T-cell (primary cell): ENCODE measurements around the gene PVALB. TPM values are rescaled to one million over a fixed set of nuclear protein-coding genes. Genes with fewer than 3 reads are reported as not detected.

Source experiments
- ATAC-seq, 4 experiments: fragments of 200-7000 bp in 3 of 4; fragments of 150-1000 bp in 1 of 4; cut with Tn5 transposase; replicated peaks in 1 of 4; 1 replicate in 3 of 4; 2 replicates in 1 of 4; pipeline ENCODE4 v1.10.0; 2021; ENCODE audit warnings: moderate library complexity in 3 of 4, mild to moderate bottlenecking in 2 of 4, moderate number of reproducible peaks in 1 of 4
- CTCF ChIA-PET, 2 donors: fragments of 300-600 bp; sonication (Branson Sonifier 250); formaldehyde crosslinking; loops; one replicate each; lab custom pipeline; 2022; ENCODE audit warnings: antibody characterized with exemption in 2 of 2; lab: Charles Lee
- POLR2A ChIA-PET, 2 donors: fragments of 300-600 bp; sonication (Branson Sonifier 250); formaldehyde crosslinking; loops; one replicate each; lab custom pipeline; 2022; ENCODE audit warnings: antibody characterized with exemption in 2 of 2; lab: Charles Lee
- DNase-seq, 35 experiments: peaks; one replicate each; pipeline versions ENCODE4 v3.0.0 to v3.0.0-alpha.2; 2013 to 2023
- H3K27ac ChIP-seq: one replicate; pipeline ENCODE4 v1.5.1; 2013; ENCODE audit warnings: low read length
- H3K27me3 ChIP-seq, 2 experiments: replicated peaks in 1 of 2; 1 replicate in 1 of 2; 2 replicates in 1 of 2; pipeline versions ENCODE4 v1.6.1 to v1.7.0; 2013; ENCODE audit warnings: low read length in 1 of 2, mixed read lengths in 1 of 2; ENCODE audit not compliant: control insufficient read depth in 2 of 2, insufficient read depth in 2 of 2; ENCODE audit errors: extremely low read depth in 1 of 2
- H3K36me3 ChIP-seq, 2 donors: 1 replicate in 1 of 2; 2 replicates in 1 of 2; pipeline versions ENCODE4 v1.6.1 to v1.7.0; 2013; ENCODE audit warnings: low read length in 1 of 2; ENCODE audit not compliant: control insufficient read depth in 2 of 2, insufficient read depth in 1 of 2; ENCODE audit errors: extremely low read depth in 1 of 2
- H3K4me1 ChIP-seq, 2 experiments: 1 replicate in 1 of 2; 2 replicates in 1 of 2; pipeline versions ENCODE4 v1.6.1 to v1.7.0; 2013; ENCODE audit warnings: low read length in 2 of 2, mixed read lengths in 1 of 2; ENCODE audit not compliant: insufficient read depth in 2 of 2, control insufficient read depth in 1 of 2; ENCODE audit errors: extremely low read depth in 1 of 2
- H3K4me3 ChIP-seq, 2 donors: 1 replicate in 1 of 2; 2 replicates in 1 of 2; pipeline versions ENCODE4 v1.5.1 to v1.7.0; 2013; ENCODE audit warnings: mild to moderate bottlenecking in 2 of 2, low read length in 1 of 2, moderate library complexity in 1 of 2; ENCODE audit not compliant: control insufficient read depth in 1 of 2; ENCODE audit errors: extremely low read depth in 1 of 2
- H3K9me3 ChIP-seq: 2 replicates; pipeline ENCODE4 v1.7.0; 2013
- H3K27ac Mint-ChIP-seq, 2 donors: one replicate each; pipeline ENCODE4 v1.8.0; 2020 to 2021; ENCODE audit warnings: mild to moderate bottlenecking in 2 of 2, mixed read lengths in 2 of 2
- H3K27me3 Mint-ChIP-seq, 2 donors: one replicate each; pipeline ENCODE4 v1.8.0; 2021 to 2022; ENCODE audit warnings: mixed read lengths in 2 of 2
- H3K36me3 Mint-ChIP-seq: one replicate; pipeline ENCODE4 v1.8.0; 2021; ENCODE audit warnings: mixed read lengths
- H3K4me1 Mint-ChIP-seq, 3 donors: one replicate each; pipeline ENCODE4 v1.8.0; 2020 to 2022; ENCODE audit warnings: mixed read lengths in 3 of 3, mild to moderate bottlenecking in 1 of 3
- H3K4me3 Mint-ChIP-seq, 3 donors: one replicate each; pipeline ENCODE4 v1.8.0; 2020 to 2022; ENCODE audit warnings: mild to moderate bottlenecking in 3 of 3, mixed read lengths in 3 of 3, moderate library complexity in 3 of 3
- H3K9me3 Mint-ChIP-seq, 3 donors: one replicate each; pipeline ENCODE4 v1.8.0; 2020 to 2022; ENCODE audit warnings: mixed read lengths in 3 of 3
- WGBS: methylation state at CpG from one replicate; pipeline ENCODE4 v1.1.5; 2013; ENCODE audit warnings: missing lambda C conversion rate; ENCODE audit not compliant: insufficient coverage; 5-methylcytosine and 5-hydroxymethylcytosine counted together
- total RNA-seq, 35 experiments: library from RNA in 6 of 35; stranded (reverse) in 6 of 35; fragments of 120-200 nt in 1 of 35; gene quantifications; one replicate each; pipeline versions ENCODE4 v1.2.1 to v1.2.4 and lab custom pipeline; 2013 to 2026

PVALB gene
- total RNA-seq, 5 donors from 2014 or later (not counting 1 experiment from before 2014, with no cell fraction given): not detected

GRCh38 chr22:36790648-36791047 is 26.2 kb downstream of the PVALB start:
- Mint-ChIP-seq H3K9me3 (no peaks in the 10 kb centered on the region), H3K36me3 (no peaks in the 10 kb centered on the region), H3K4me1 (no peaks in the 10 kb centered on the region), H3K4me3 (no peak overlapping the region), H3K27me3 (peaks cover 5 to 15% of the 10 kb centered on the region in 2 donors), H3K27ac (no peak overlapping the region)
- ATAC-seq (peak in 1 of 4 experiments; percentile 54), DNase-seq (no peak)
- H3K9me3 ChIP-seq: no peaks in the 10 kb centered on the region
- 37% methylated on average over 4 of the region's 7 CpGs for WGBS
- H3K27me3 ChIP-seq: peaks cover 0 to 27% of the 10 kb centered on the region in 2 experiments
- no peaks in the 10 kb centered on the region for H3K4me1 ChIP-seq
- ChIA-PET POLR2A (no interaction called here), CTCF (no interaction called here)
- no peaks in the 10 kb centered on the region for H3K36me3 ChIP-seq
- H3K27ac ChIP-seq: no peak overlapping the region
- no peak overlapping the region for H3K4me3 ChIP-seq

- H3K9me3 ChIP-seq: no peaks in the 10 kb centered on the region
- peaks cover 3 to 5% (median 5%) of the 10 kb centered on the region in 3 donors for H3K4me1 Mint-ChIP-seq
- no peaks in the 10 kb centered on the region for H3K9me3 Mint-ChIP-seq
- H3K36me3 Mint-ChIP-seq: no peaks in the 10 kb centered on the region
- CTCF ChIA-PET: interaction anchor here (0.5 to 1.0 kb wide), 3 partner anchors 65 to 356 kb away, joined by 3 to 4 read pairs (median 4); no protein-coding TSS in a partner anchor
- no peak overlapping the region for H3K4me3 ChIP-seq
- no peak overlapping the region for H3K27ac Mint-ChIP-seq
- no peak for DNase-seq
- H3K36me3 ChIP-seq: no peaks in the 10 kb centered on the region
- POLR2A ChIA-PET: no interaction called here
- no peak overlapping the region for H3K27ac ChIP-seq
- ATAC-seq: no peak
- peaks cover 9 to 22% of the 10 kb centered on the region in 2 donors for H3K27me3 Mint-ChIP-seq
- peaks cover 0 to under 1% of the 10 kb centered on the region in 2 experiments for H3K4me1 ChIP-seq
- no peak overlapping the region for H3K4me3 Mint-ChIP-seq
- H3K27me3 ChIP-seq: peaks cover 0 to 37% of the 10 kb centered on the region in 2 experiments
- WGBS: 86% methylated on average over 10 of the region's 17 CpGs
Measured at GRCh38 chr22:36787204-36787988, 29.4 kb downstream of the PVALB start.

GRCh38 chr22:36783743-36784142 is 33.1 kb downstream of the PVALB start:
- Mint-ChIP-seq H3K36me3 (no peaks in the 10 kb centered on the region), H3K9me3 (no peaks in the 10 kb centered on the region), H3K4me1 (peaks cover 12 to 15% (median 13%) of the 10 kb centered on the region in 3 donors), H3K27ac (no peak overlapping the region), H3K4me3 (no peak overlapping the region), H3K27me3 (peaks cover 9 to 24% of the 10 kb centered on the region in 2 donors)
- ChIA-PET POLR2A (no interaction called here), CTCF (no interaction called here)
- DNase-seq (no peak), ATAC-seq (no peak)
- no peak overlapping the region for H3K4me3 ChIP-seq
- no peaks in the 10 kb centered on the region for H3K36me3 ChIP-seq
- H3K27ac ChIP-seq: no peak overlapping the region
- peaks cover 0 to 11% of the 10 kb centered on the region in 2 experiments for H3K4me1 ChIP-seq
- no peaks in the 10 kb centered on the region for H3K9me3 ChIP-seq
- 80% methylated on average over 2 of the region's 2 CpGs for WGBS
- H3K27me3 ChIP-seq: peaks cover 0 to 33% of the 10 kb centered on the region in 2 experiments

GRCh38 chr22:36781656-36782627 is 34.9 kb downstream of the PVALB start:
- Histone ChIP-seq H3K27ac (no peak overlapping the region), H3K9me3 (no peaks in the 10 kb centered on the region), H3K27me3 (peaks cover 0 to 22% of the 10 kb centered on the region in 2 experiments), H3K36me3 (no peaks in the 10 kb centered on the region), H3K4me1 (peaks cover 4 to 14% of the 10 kb centered on the region in 2 experiments), H3K4me3 (no peak overlapping the region)
- Mint-ChIP-seq H3K27ac (peak overlapping the region; percentile 77 to 83), H3K4me3 (peak overlapping the region in 1 of 3 donors; percentile 18), H3K36me3 (no peaks in the 10 kb centered on the region), H3K4me1 (peaks cover 13 to 25% (median 23%) of the 10 kb centered on the region in 3 donors), H3K27me3 (peaks cover 9 to 20% of the 10 kb centered on the region in 2 donors), H3K9me3 (no peaks in the 10 kb centered on the region)
- 19% methylated on average over 25 of the region's 33 CpGs for WGBS
- POLR2A ChIA-PET: interaction anchor here in 1 of 2 donors (0.6 kb wide), 1 partner anchor 1953 kb away, joined by 12 read pairs; no protein-coding TSS in a partner anchor
- ATAC-seq (peak; percentile 93 to 97 (median 96)), DNase-seq (peak; percentile 60 to 93 (median 78))
- CTCF ChIA-PET: interaction anchor here (0.8 to 1.1 kb wide), 3 partner anchors 9 to 74 kb away, joined by 3 to 4 read pairs (median 3); no protein-coding TSS in a partner anchor

GRCh38 chr22:36778020-36778419 is 38.8 kb downstream of the PVALB start:
- Histone ChIP-seq H3K36me3 (no peaks in the 10 kb centered on the region), H3K4me1 (peaks cover 14 to 27% of the 10 kb centered on the region in 2 experiments), H3K27me3 (no peaks in the 10 kb centered on the region), H3K9me3 (no peaks in the 10 kb centered on the region), H3K4me3 (no peak overlapping the region), H3K27ac (no peak overlapping the region)
- no peaks in the 10 kb centered on the region for H3K9me3 Mint-ChIP-seq
- peaks cover 30 to 45% (median 41%) of the 10 kb centered on the region in 3 donors for H3K4me1 Mint-ChIP-seq
- H3K4me3 Mint-ChIP-seq: peak overlapping the region in 1 of 3 donors; percentile 11
- ChIA-PET POLR2A (no interaction called here), CTCF (interaction anchor here in 1 of 2 donors (0.6 to 0.9 kb wide), 2 partner anchors 413 to 423 kb away, joined by 3 read pairs; no protein-coding TSS in a partner anchor)
- H3K27ac Mint-ChIP-seq: peak overlapping the region; percentile 85 to 99
- no peak for DNase-seq
- no peaks in the 10 kb centered on the region for H3K36me3 Mint-ChIP-seq
- H3K27me3 Mint-ChIP-seq: peaks cover 0 to 3% of the 10 kb centered on the region in 2 donors
- ATAC-seq: no peak
